Natural killer cell treated with Interleukin-12 subunit alpha and Interleukin-12 subunit beta and Interleukin-15 and Interleukin-18, amount 100 ng/mL, for 72 hours (primary cell): Measurements from ENCODE around the gene RAC2. TPM values are rescaled to one million over a fixed set of nuclear protein-coding genes. Genes with fewer than 3 reads are reported as not detected.
"Not testable (repeated sequence)": the region's sequence is repeated elsewhere in the genome, so short reads cannot be mapped to it uniquely, and the experiment has no call there.

Experiments
- ATAC-seq, 2 donors: fragments of 150-1000 bp; cut with Tn5 transposase in 1 of 2; sonication (Bioruptor Pico), chemical (Tn5 transposase) in 1 of 2; 2 replicates each; pipeline ENCODE4 v1.10.0; 2021
- DNase-seq: peaks from one replicate; pipeline ENCODE4 v3.0.0; 2022; ENCODE audit warnings: low spot score
- H3K27ac Mint-ChIP-seq, 2 donors: 1 replicate in 1 of 2; 2 replicates in 1 of 2; pipeline ENCODE4 v1.8.0; 2022; ENCODE audit warnings: mixed read lengths in 2 of 2, mild to moderate bottlenecking in 1 of 2, moderate library complexity in 1 of 2
- H3K27me3 Mint-ChIP-seq, 2 donors: 1 replicate in 1 of 2; 2 replicates in 1 of 2; pipeline ENCODE4 v1.8.0; 2022; ENCODE audit warnings: mixed read lengths in 2 of 2
- H3K36me3 Mint-ChIP-seq: one replicate; pipeline ENCODE4 v1.8.0; 2022; ENCODE audit warnings: mixed read lengths
- H3K4me1 Mint-ChIP-seq, 2 donors: 1 replicate in 1 of 2; 2 replicates in 1 of 2; pipeline ENCODE4 v1.8.0; 2022; ENCODE audit warnings: low read depth in 2 of 2, mixed read lengths in 2 of 2, mild to moderate bottlenecking in 1 of 2
- H3K4me3 Mint-ChIP-seq: one replicate; pipeline ENCODE4 v1.8.0; 2022; ENCODE audit warnings: mixed read lengths
- H3K9me3 Mint-ChIP-seq: 2 replicates; pipeline ENCODE4 v1.8.0; 2022; ENCODE audit warnings: mixed read lengths
- total RNA-seq, 2 donors: library from RNA; stranded (reverse); gene quantifications; one replicate each; pipeline ENCODE4 v1.2.3, GENCODE V29; 2022

RAC2 gene
- total RNA-seq, 2 donors from 2014 or later, result 666 to 1,078 TPM

GRCh38 chr22:37241351-37242142, 2.5 kb downstream of the RAC2 start:
- Mint-ChIP-seq H3K9me3 (no peaks in the 10 kb centered on the region), H3K27me3 (no peaks in the 10 kb centered on the region), H3K4me1 (peaks cover 63 to 69% of the 10 kb centered on the region in 2 donors), H3K4me3 (peak overlapping the region; percentile 97), H3K27ac (peak overlapping the region; percentile 99 to 100), H3K36me3 (peaks cover 24% of the 10 kb centered on the region)
- DNase-seq, result peak; percentile 86
- ATAC-seq, result peak; percentile 33 to 41

GRCh38 chr22:37240941-37241320, 3.1 kb downstream of the RAC2 start:
- DNase-seq, result no peak
- H3K4me3 Mint-ChIP-seq, result peak overlapping the region; percentile 97
- H3K36me3 Mint-ChIP-seq, result peaks cover 29% of the 10 kb centered on the region
- H3K9me3 Mint-ChIP-seq, result no peaks in the 10 kb centered on the region
- peak overlapping the region; percentile 99 to 100 for H3K27ac Mint-ChIP-seq
- no peaks in the 10 kb centered on the region for H3K27me3 Mint-ChIP-seq
- peaks cover 68 to 75% of the 10 kb centered on the region in 2 donors for H3K4me1 Mint-ChIP-seq
- ATAC-seq, result no peak

- Mint-ChIP-seq H3K27me3 (no peaks in the 10 kb centered on the region), H3K9me3 (no peaks in the 10 kb centered on the region), H3K36me3 (peaks cover 29% of the 10 kb centered on the region), H3K4me3 (peak overlapping the region; percentile 97), H3K4me1 (peaks cover 74 to 80% of the 10 kb centered on the region in 2 donors), H3K27ac (peak overlapping the region; percentile 99 to 100)
- no peak for DNase-seq
- ATAC-seq, result no peak
These were observed 3.7 kb downstream of the RAC2 start for GRCh38 chr22:37240240-37240940.

- Mint-ChIP-seq H3K36me3 (peaks cover 33% of the 10 kb centered on the region), H3K27me3 (no peaks in the 10 kb centered on the region), H3K4me3 (peak overlapping the region; percentile 97), H3K27ac (peak overlapping the region; percentile 99 to 100), H3K4me1 (peaks cover 79 to 85% of the 10 kb centered on the region in 2 donors), H3K9me3 (no peaks in the 10 kb centered on the region)
- no peak for ATAC-seq
- no peak for DNase-seq
These were observed 4.5 kb downstream of the RAC2 start for GRCh38 chr22:37239336-37240239.

GRCh38 chr22:37237371-37238268, 6.4 kb downstream of the RAC2 start:
- H3K9me3 Mint-ChIP-seq, result no peaks in the 10 kb centered on the region
- H3K27ac Mint-ChIP-seq, result peak overlapping the region; percentile 99 to 100
- DNase-seq (no peak), ATAC-seq (no peak)
- H3K36me3 Mint-ChIP-seq, result peaks cover 36% of the 10 kb centered on the region
- H3K27me3 Mint-ChIP-seq, result no peaks in the 10 kb centered on the region
- H3K4me3 Mint-ChIP-seq, result peak overlapping the region; percentile 97
- peaks cover 84 to 97% of the 10 kb centered on the region in 2 donors for H3K4me1 Mint-ChIP-seq

- DNase-seq (peak; percentile 59), ATAC-seq (no peak)
- H3K4me3 Mint-ChIP-seq, result peak overlapping the region; percentile 97
- H3K27ac Mint-ChIP-seq, result peak overlapping the region; percentile 99 to 100
- peaks cover 89 to 92% of the 10 kb centered on the region in 2 donors for H3K4me1 Mint-ChIP-seq
- H3K27me3 Mint-ChIP-seq, result no peaks in the 10 kb centered on the region
- H3K36me3 Mint-ChIP-seq, result peaks cover 25% of the 10 kb centered on the region
- H3K9me3 Mint-ChIP-seq, result no peaks in the 10 kb centered on the region
These were observed 8.0 kb downstream of the RAC2 start for GRCh38 chr22:37235897-37236607.

GRCh38 chr22:37234736-37235711, 9.0 kb downstream of the RAC2 start:
- no peaks in the 10 kb centered on the region for H3K27me3 Mint-ChIP-seq

GRCh38 chr22:37233751-37234631, 10.1 kb downstream of the RAC2 start:
- peak; percentile 60 for DNase-seq
- Mint-ChIP-seq H3K27ac (peak overlapping the region; percentile 99 to 100), H3K4me3 (peak overlapping the region; percentile 97), H3K9me3 (no peaks in the 10 kb centered on the region), H3K4me1 (peaks cover 88 to 92% of the 10 kb centered on the region in 2 donors), H3K36me3 (peaks cover 23% of the 10 kb centered on the region), H3K27me3 (no peaks in the 10 kb centered on the region)
- ATAC-seq, result no peak

More at GRCh38 chr22:37234736-37235711, 9.0 kb downstream of the RAC2 start:
- Mint-ChIP-seq H3K36me3 (peaks cover 23% of the 10 kb centered on the region), H3K4me1 (peaks cover 88 to 92% of the 10 kb centered on the region in 2 donors), H3K9me3 (no peaks in the 10 kb centered on the region), H3K4me3 (peak overlapping the region; percentile 97), H3K27ac (peak overlapping the region; percentile 99 to 100)
- ATAC-seq (no peak), DNase-seq (no peak)

GRCh38 chr22:37233371-37233750, 10.7 kb downstream of the RAC2 start:
- not testable (repeated sequence) for H3K27me3 Mint-ChIP-seq, DNase-seq, ATAC-seq, H3K9me3 Mint-ChIP-seq
- Mint-ChIP-seq H3K4me3 (peak overlapping the region; percentile 97), H3K4me1 (peaks cover 88 to 92% of the 10 kb centered on the region in 2 donors), H3K27ac (peak overlapping the region; percentile 99 to 100), H3K36me3 (peaks cover 23% of the 10 kb centered on the region)

- no peaks in the 10 kb centered on the region for H3K27me3 Mint-ChIP-seq
- peak overlapping the region; percentile 84 for H3K4me3 Mint-ChIP-seq
- H3K9me3 Mint-ChIP-seq, result no peaks in the 10 kb centered on the region
- ATAC-seq (no peak), DNase-seq (no peak)
- H3K4me1 Mint-ChIP-seq, result peaks cover 85 to 87% of the 10 kb centered on the region in 2 donors
- peaks cover 19% of the 10 kb centered on the region for H3K36me3 Mint-ChIP-seq
- H3K27ac Mint-ChIP-seq, result peak overlapping the region; percentile 99 to 100
These were observed 11.7 kb downstream of the RAC2 start for GRCh38 chr22:37232140-37232998.
